GM23338 (cell line): Measurements from ENCODE around the gene ATR. TPM values are rescaled to one million over a fixed set of nuclear protein-coding genes. Genes with fewer than 3 reads are reported as not detected.

Source experiments
- ATAC-seq: fragments of 200-7000 bp; cut with Tn5 transposase; 3 replicates; pipeline ENCODE4 v1.9.1; 2020
- DNase-seq: peaks from one replicate; pipeline ENCODE4 v3.0.0-alpha.2; 2015; ENCODE audit warnings: low spot score
- H2AFZ ChIP-seq: fragments of 200-600 bp; sonication (generic); 2 replicates; pipeline ENCODE4 v1.8.0; 2016; ENCODE audit warnings: antibody characterized with exemption, mild to moderate bottlenecking, moderate library complexity
- H3F3A ChIP-seq: fragments of 200-600 bp; sonication (generic); replicated peaks from 2 replicates; pipeline ENCODE4 v1.8.0; 2017; ENCODE audit warnings: antibody characterized with exemption, mixed run types, low read depth
- H3K27ac ChIP-seq: fragments of 200-600 bp; sonication (generic); 2 replicates; pipeline ENCODE4 v1.6.1; 2016; ENCODE audit warnings: low read depth
- H3K27me3 ChIP-seq: fragments of 200-600 bp; sonication (generic); 2 replicates; pipeline ENCODE4 v1.8.0; 2016; ENCODE audit warnings: mild to moderate bottlenecking, mixed run types, moderate library complexity; ENCODE audit not compliant: insufficient read depth
- H3K36me3 ChIP-seq: fragments of 200-600 bp; sonication (generic); 2 replicates; pipeline ENCODE4 v1.8.0; 2016; ENCODE audit warnings: mild to moderate bottlenecking; ENCODE audit not compliant: insufficient read depth
- H3K4me1 ChIP-seq: fragments of 200-600 bp; sonication (generic); 2 replicates; pipeline ENCODE4 v1.8.0; 2016; ENCODE audit warnings: mild to moderate bottlenecking, moderate library complexity; ENCODE audit not compliant: insufficient read depth
- H3K4me2 ChIP-seq: fragments of 200-600 bp; sonication (generic); 2 replicates; pipeline ENCODE4 v1.7.1; 2017; ENCODE audit warnings: mixed run types
- H3K4me3 ChIP-seq: fragments of 200-600 bp; sonication (generic); 2 replicates; pipeline ENCODE4 v1.6.1; 2016; ENCODE audit warnings: mixed run types
- H3K79me2 ChIP-seq: fragments of 200-600 bp; sonication (generic); replicated peaks from 2 replicates; pipeline ENCODE4 v1.8.0; 2017; ENCODE audit warnings: mild to moderate bottlenecking; ENCODE audit not compliant: insufficient read depth
- H3K9me2 ChIP-seq: fragments of 200-600 bp; sonication (generic); 2 replicates; pipeline ENCODE4 v1.8.0; 2017; ENCODE audit not compliant: insufficient read depth
- H4K20me1 ChIP-seq: fragments of 200-600 bp; sonication (generic); replicated peaks from 2 replicates; pipeline ENCODE4 v1.8.0; 2017; ENCODE audit warnings: mild to moderate bottlenecking; ENCODE audit not compliant: insufficient read depth
- H3K27ac Mint-ChIP-seq: 2 replicates; pipeline ENCODE4 v1.8.0; 2020; ENCODE audit warnings: inconsistent platforms, mild to moderate bottlenecking, moderate library complexity, mixed read lengths
- H3K27me3 Mint-ChIP-seq: 3 replicates; pipeline ENCODE4 v1.8.0; 2022; ENCODE audit warnings: low read depth, mild to moderate bottlenecking, moderate library complexity, mixed read lengths, inconsistent platforms; ENCODE audit not compliant: insufficient read depth, poor library complexity
- H3K36me3 Mint-ChIP-seq: 3 replicates; pipeline ENCODE4 v1.8.0; 2021; ENCODE audit warnings: low read depth, mild to moderate bottlenecking, inconsistent platforms, moderate library complexity, mixed read lengths
- H3K4me1 Mint-ChIP-seq: 3 replicates; pipeline ENCODE4 v1.8.0; 2020; ENCODE audit warnings: mild to moderate bottlenecking, inconsistent platforms, mixed read lengths
- H3K4me3 Mint-ChIP-seq: 3 replicates; pipeline ENCODE4 v1.8.0; 2021; ENCODE audit warnings: moderate library complexity, mild to moderate bottlenecking, inconsistent platforms, mixed read lengths
- H3K9me3 Mint-ChIP-seq: 3 replicates; pipeline ENCODE4 v1.8.0; 2020; ENCODE audit warnings: moderate library complexity, mild to moderate bottlenecking, inconsistent platforms, mixed read lengths
- EZH2 ChIP-seq: fragments of 200-600 bp; sonication (generic); IDR thresholded peaks from one replicate; pipeline ENCODE4 v1.8.0; 2017; ENCODE audit warnings: antibody characterized with exemption, mild to moderate bottlenecking, low read depth; ENCODE audit not compliant: unreplicated experiment
- EZH2phosphoT487 ChIP-seq: fragments of 200-600 bp; sonication (generic); IDR thresholded peaks from one replicate; pipeline ENCODE4 v1.8.1; 2018; ENCODE audit warnings: antibody characterized with exemption; ENCODE audit not compliant: unreplicated experiment
- JUNB ChIP-seq: IDR thresholded peaks from one replicate; pipeline ENCODE4 v1.6.1; 2016; ENCODE audit warnings: antibody characterized with exemption; ENCODE audit not compliant: unreplicated experiment
- NANOG ChIP-seq: IDR thresholded peaks from 2 replicates; pipeline ENCODE4 v1.6.1; 2016; ENCODE audit warnings: antibody characterized with exemption, borderline replicate concordance
- STAT1 ChIP-seq: IDR thresholded peaks from one replicate; pipeline ENCODE4 v1.6.1; 2016; ENCODE audit warnings: antibody characterized with exemption; ENCODE audit not compliant: unreplicated experiment
- ZNF114 ChIP-seq: fragments of 250-450 bp; sonication (Bioruptor Pico); IDR thresholded peaks from 2 replicates; pipeline ENCODE4 v1.5.0; 2020; ENCODE audit warnings: mild to moderate bottlenecking, moderate library complexity
- ZNF331 ChIP-seq: fragments of 250-450 bp; sonication (Bioruptor Pico); IDR thresholded peaks from 2 replicates; pipeline ENCODE4 v1.5.0; 2020; ENCODE audit warnings: low read depth, mild to moderate bottlenecking, moderate library complexity
- polyA plus RNA-seq: library from polyadenylated mRNA; unstranded; fragments of >200 nt; fragmentation: Nextera tagmentation; extraction: Ambion mirVana; gene quantifications from 2 replicates; pipeline ENCODE4 v1.2.1, GENCODE V29; 2016
- total RNA-seq: library from RNA; depleted of rRNA; stranded (reverse); fragments of >200 nt; shearing (Covaris generic); gene quantifications from 2 replicates; pipeline ENCODE4 v1.2.3, GENCODE V29; 2014
- TF ChIP-seq, protein P1 (sequence below): IDR thresholded peaks from one replicate; pipeline ENCODE4 v1.6.1; 2018; ENCODE audit warnings: antibody characterized with exemption; ENCODE audit not compliant: unreplicated experiment
- TF ChIP-seq, protein P2 (sequence below), 2 experiments: fragments of 200-600 bp in 1 of 2; sonication (generic) in 1 of 2; conservative IDR thresholded peaks; 2 replicates each; pipeline versions ENCODE4 v1.5.1 to v1.6.1; 2016 to 2017; ENCODE audit warnings: antibody characterized with exemption in 2 of 2, low read depth in 2 of 2, mild to moderate bottlenecking in 2 of 2, moderate library complexity in 1 of 2

Gene ATR
- total and polyA plus RNA-seq, 2 experiments from 2014 or later = 29.7 to 39.1 TPM

DNA sequence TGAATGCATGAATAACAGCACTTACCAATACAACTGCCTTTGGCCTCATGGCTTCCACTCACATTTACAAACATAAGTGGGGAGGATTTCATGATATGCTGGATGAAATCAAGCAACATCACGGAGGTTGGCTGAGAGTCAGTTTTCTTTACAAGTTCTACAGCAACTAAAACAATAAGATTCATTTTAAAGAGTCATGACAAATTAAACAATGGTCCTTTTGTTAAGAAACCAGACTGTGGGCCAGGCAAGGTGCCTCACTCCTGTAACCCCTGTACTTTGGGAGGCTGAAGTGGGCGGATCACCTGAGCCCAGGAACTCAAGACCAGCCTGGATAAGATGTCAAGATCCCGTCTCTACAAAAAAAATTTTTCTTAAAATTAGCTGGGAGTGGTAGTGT lies 12.4 kb downstream of the ATR start (continued):
- TF ChIP-seq, protein P1, sequence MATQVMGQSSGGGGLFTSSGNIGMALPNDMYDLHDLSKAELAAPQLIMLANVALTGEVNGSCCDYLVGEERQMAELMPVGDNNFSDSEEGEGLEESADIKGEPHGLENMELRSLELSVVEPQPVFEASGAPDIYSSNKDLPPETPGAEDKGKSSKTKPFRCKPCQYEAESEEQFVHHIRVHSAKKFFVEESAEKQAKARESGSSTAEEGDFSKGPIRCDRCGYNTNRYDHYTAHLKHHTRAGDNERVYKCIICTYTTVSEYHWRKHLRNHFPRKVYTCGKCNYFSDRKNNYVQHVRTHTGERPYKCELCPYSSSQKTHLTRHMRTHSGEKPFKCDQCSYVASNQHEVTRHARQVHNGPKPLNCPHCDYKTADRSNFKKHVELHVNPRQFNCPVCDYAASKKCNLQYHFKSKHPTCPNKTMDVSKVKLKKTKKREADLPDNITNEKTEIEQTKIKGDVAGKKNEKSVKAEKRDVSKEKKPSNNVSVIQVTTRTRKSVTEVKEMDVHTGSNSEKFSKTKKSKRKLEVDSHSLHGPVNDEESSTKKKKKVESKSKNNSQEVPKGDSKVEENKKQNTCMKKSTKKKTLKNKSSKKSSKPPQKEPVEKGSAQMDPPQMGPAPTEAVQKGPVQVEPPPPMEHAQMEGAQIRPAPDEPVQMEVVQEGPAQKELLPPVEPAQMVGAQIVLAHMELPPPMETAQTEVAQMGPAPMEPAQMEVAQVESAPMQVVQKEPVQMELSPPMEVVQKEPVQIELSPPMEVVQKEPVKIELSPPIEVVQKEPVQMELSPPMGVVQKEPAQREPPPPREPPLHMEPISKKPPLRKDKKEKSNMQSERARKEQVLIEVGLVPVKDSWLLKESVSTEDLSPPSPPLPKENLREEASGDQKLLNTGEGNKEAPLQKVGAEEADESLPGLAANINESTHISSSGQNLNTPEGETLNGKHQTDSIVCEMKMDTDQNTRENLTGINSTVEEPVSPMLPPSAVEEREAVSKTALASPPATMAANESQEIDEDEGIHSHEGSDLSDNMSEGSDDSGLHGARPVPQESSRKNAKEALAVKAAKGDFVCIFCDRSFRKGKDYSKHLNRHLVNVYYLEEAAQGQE = no peak
- no peak for TF ChIP-seq ZNF331 (CRISPR knock-in tag)

DNA sequence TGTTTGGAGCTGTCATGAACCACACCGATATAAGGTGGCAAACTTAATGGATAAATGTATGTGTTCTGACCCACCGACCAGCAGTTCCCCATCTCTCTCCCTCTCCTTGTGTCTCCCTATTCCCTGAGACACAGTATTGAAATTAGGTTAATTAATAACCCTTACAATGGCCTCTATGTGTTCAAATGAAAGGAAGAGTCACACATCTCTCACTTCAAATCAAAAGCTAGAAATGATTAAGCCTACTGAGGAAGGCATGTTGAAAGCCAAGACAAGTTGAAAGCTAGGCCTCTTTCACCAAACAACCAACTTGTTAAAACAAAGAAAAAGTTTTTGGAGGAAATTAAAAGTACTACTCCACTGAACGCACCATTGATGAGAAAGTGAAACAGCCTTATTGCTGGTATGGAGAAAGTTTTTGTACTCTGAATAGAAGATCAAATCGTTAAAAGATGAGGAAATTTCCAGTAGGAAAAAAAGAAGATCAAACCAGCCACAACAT lies 15.0 kb downstream of the ATR start:
- H3K4me2 ChIP-seq = no peak overlapping the region
- no peak overlapping the region for H3K27ac ChIP-seq
- DNase-seq (no peak), ATAC-seq (no peak)
- Mint-ChIP-seq H3K4me3 (no peak overlapping the region), H3K4me1 (peaks cover 3% of the 10 kb centered on the region; the same call in 1 of the 3 replicates), H3K9me3 (no peaks in the 10 kb centered on the region), H3K27ac (no peak overlapping the region), H3K27me3 (no peaks in the 10 kb centered on the region), H3K36me3 (peaks cover 7% of the 10 kb centered on the region)
- no peak overlapping the region for H2AFZ ChIP-seq
- peaks cover 11% of the 10 kb centered on the region; the same call in 1 of the 2 replicates for H3K36me3 ChIP-seq
- 0 out of 2 replicates have a peak, but pooled peaks cover 5% of the 10 kb centered on the region for H3K79me2 ChIP-seq
- TF ChIP-seq STAT1 (no peak), EZH2 (no peak), EZH2phosphoT487 (no peak), JUNB (no peak)
- no peak overlapping the region for H3K4me3 ChIP-seq
- H3K9me2 ChIP-seq = no peaks in the 10 kb centered on the region
- H3F3A ChIP-seq = no peaks in the 10 kb centered on the region
- no peaks in the 10 kb centered on the region for H3K27me3 ChIP-seq
- no peaks in the 10 kb centered on the region for H3K4me1 ChIP-seq
- H4K20me1 ChIP-seq = no peaks in the 10 kb centered on the region; the same call in 1 of the 2 replicates

DNA sequence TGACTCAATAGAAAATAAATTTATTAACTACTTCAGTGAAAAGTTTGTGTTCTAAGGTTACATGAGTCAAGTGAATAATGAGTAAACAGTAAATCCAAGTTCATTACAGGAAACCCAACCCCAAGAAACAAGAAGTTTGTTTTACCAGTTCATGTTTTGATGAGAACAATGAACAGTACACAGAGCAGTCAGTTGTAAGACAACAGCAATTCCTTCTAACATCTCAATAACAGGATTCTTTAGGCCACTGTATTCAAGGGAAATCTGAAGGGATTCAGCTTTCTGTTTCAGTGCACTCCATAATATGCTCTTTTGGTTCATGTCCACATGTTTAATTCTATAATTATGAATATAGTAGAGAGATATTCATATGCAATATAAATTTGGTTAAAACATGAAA lies 18.4 kb downstream of the ATR start:
- Histone ChIP-seq H3K27me3 (no peaks in the 10 kb centered on the region), H3K27ac (no peak overlapping the region), H3K4me1 (no peaks in the 10 kb centered on the region), H3K4me2 (no peak overlapping the region), H3K9me2 (no peaks in the 10 kb centered on the region), H3F3A (no peaks in the 10 kb centered on the region), H2AFZ (no peak overlapping the region), H3K36me3 (peaks cover 25% of the 10 kb centered on the region; the same call in 1 of the 2 replicates), H3K79me2 (no peaks in the 10 kb centered on the region), H4K20me1 (no peaks in the 10 kb centered on the region), H3K4me3 (no peak overlapping the region)
- no peak overlapping the region for H3K4me3 Mint-ChIP-seq
- no peak for DNase-seq
- H3K27ac Mint-ChIP-seq = no peak overlapping the region
- H3K9me3 Mint-ChIP-seq = 0 out of 3 replicates have a peak, but pooled peaks cover under 1% of the 10 kb centered on the region
- H3K4me1 Mint-ChIP-seq = no peaks in the 10 kb centered on the region
- ATAC-seq = no peak
- H3K27me3 Mint-ChIP-seq = no peaks in the 10 kb centered on the region
- peaks cover 19% of the 10 kb centered on the region for H3K36me3 Mint-ChIP-seq
- TF ChIP-seq, protein P2, sequence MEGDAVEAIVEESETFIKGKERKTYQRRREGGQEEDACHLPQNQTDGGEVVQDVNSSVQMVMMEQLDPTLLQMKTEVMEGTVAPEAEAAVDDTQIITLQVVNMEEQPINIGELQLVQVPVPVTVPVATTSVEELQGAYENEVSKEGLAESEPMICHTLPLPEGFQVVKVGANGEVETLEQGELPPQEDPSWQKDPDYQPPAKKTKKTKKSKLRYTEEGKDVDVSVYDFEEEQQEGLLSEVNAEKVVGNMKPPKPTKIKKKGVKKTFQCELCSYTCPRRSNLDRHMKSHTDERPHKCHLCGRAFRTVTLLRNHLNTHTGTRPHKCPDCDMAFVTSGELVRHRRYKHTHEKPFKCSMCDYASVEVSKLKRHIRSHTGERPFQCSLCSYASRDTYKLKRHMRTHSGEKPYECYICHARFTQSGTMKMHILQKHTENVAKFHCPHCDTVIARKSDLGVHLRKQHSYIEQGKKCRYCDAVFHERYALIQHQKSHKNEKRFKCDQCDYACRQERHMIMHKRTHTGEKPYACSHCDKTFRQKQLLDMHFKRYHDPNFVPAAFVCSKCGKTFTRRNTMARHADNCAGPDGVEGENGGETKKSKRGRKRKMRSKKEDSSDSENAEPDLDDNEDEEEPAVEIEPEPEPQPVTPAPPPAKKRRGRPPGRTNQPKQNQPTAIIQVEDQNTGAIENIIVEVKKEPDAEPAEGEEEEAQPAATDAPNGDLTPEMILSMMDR (conservative IDR thresholded peaks at IDR 0.05; ENCODE audit: low read depth in 2 of 2) = no peak
- TF ChIP-seq ZNF114 (CRISPR knock-in tag) (no peak), NANOG (no peak), ZNF331 (CRISPR knock-in tag) (no peak), EZH2 (no peak), JUNB (no peak)
